Testis (tissue), 3 donors: ENCODE results near the gene FGFR3. TPM values are rescaled to one million over a fixed set of nuclear protein-coding genes. Genes with fewer than 3 reads are reported as not detected.

ENCODE experiments used
- DNase-seq: peaks from one replicate; pipeline ENCODE4 v3.0.0-alpha.2; 2019
- H3K27ac ChIP-seq, 2 donors: fragments of 200-600 bp; sonication (generic); one replicate each; pipeline ENCODE4 v1.5.1; 2019
- H3K27me3 ChIP-seq: fragments of 200-600 bp; sonication (generic); one replicate; pipeline ENCODE4 v1.5.1; 2019
- H3K36me3 ChIP-seq: fragments of 200-600 bp; sonication (generic); one replicate; pipeline ENCODE4 v1.5.1; 2017; ENCODE audit warnings: low read depth; ENCODE audit errors: missing control alignments
- H3K4me1 ChIP-seq: fragments of 200-600 bp; sonication (generic); one replicate; pipeline ENCODE4 v1.5.1; 2019
- H3K4me3 ChIP-seq, 2 donors: fragments of 200-600 bp; sonication (generic); one replicate each; pipeline ENCODE4 v1.5.1; 2017 to 2019
- H3K9me3 ChIP-seq: fragments of 200-600 bp; sonication (generic); one replicate; pipeline ENCODE4 v1.5.1; 2017
- POLR2A ChIP-seq: fragments of 450-650 bp; IDR thresholded peaks from one replicate; pipeline ENCODE4 v1.6.1; 2017; ENCODE audit warnings: antibody characterized with exemption, mild to moderate bottlenecking, moderate library complexity
- WGBS, 2 donors: methylation state at CpG; one replicate each; pipeline ENCODE4 v1.1.5; 2018; 5-methylcytosine and 5-hydroxymethylcytosine counted together
- intact Hi-C: fragments of 100-400 bp; cut with DNase I; formaldehyde crosslinking; loops from one replicate; pipeline ENCODE4 v1.15.1; 2023; ENCODE audit warnings: low total_unique reads
- polyA plus RNA-seq: library from polyadenylated mRNA; stranded (reverse); fragments of 350-450 nt; fragmentation: Illumina TruSeq; extraction: RNeasy Lipid Tissue Mini Kit (QIAGEN cat#74804); gene quantifications from one replicate; pipeline ENCODE4 v1.2.3, GENCODE V29; 2014; ENCODE audit warnings: low read depth, low replicate concordance; ENCODE audit not compliant: insufficient read depth
- total RNA-seq, 2 donors: library from RNA; depleted of rRNA; stranded (reverse); fragments of >200 nt; gene quantifications; one replicate each; pipeline ENCODE4 v1.2.3, GENCODE V29; 2016
- TF ChIP-seq, protein P1 (sequence below), 3 experiments: fragments of 450-650 bp in 2 of 3; fragments of 200-600 bp in 1 of 3; sonication (generic) in 1 of 3; IDR thresholded peaks; one replicate each; pipeline ENCODE4 v1.5.1; 2016 to 2019; ENCODE audit warnings: antibody characterized with exemption in 3 of 3, mild to moderate bottlenecking in 2 of 3, moderate library complexity in 1 of 3

FGFR3 gene
- total and polyA plus RNA-seq, 3 donors from 2014 or later = 39.2 to 93.7 (median 79.6) TPM

DNA sequence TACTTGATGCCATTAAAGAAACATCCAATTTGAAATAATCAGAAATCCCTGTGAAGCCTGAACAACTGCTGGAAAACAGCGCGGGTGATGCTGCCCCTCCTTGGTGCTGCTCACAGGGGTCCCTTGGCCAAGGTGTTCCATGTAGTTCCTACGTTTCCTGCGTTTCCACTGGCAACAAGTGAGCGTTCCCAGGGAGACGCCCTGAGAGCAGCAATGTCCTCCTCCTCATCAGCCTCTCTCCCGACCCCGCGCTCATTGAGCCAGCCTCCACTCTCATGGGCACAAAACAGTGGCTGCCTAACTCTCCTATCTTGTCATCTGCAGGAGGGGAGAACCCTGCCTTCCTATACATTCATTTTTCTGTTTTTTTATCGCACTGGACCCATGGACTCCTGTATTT, 44.0 kb downstream of the FGFR3 start:
- Histone ChIP-seq H3K36me3 (no peaks in the 10 kb centered on the region), H3K4me1 (peaks cover 17% of the 10 kb centered on the region), H3K4me3 (no peak overlapping the region), H3K27me3 (no peaks in the 10 kb centered on the region), H3K27ac (no peak overlapping the region), H3K9me3 (no peaks in the 10 kb centered on the region)
- intact Hi-C loops = no loop called here
- no peak for DNase-seq
- WGBS, 2 donors = 90 to 92% methylated on average over 10 of the region's 10 CpGs
- no peak for TF ChIP-seq POLR2A
- TF ChIP-seq, protein P1, sequence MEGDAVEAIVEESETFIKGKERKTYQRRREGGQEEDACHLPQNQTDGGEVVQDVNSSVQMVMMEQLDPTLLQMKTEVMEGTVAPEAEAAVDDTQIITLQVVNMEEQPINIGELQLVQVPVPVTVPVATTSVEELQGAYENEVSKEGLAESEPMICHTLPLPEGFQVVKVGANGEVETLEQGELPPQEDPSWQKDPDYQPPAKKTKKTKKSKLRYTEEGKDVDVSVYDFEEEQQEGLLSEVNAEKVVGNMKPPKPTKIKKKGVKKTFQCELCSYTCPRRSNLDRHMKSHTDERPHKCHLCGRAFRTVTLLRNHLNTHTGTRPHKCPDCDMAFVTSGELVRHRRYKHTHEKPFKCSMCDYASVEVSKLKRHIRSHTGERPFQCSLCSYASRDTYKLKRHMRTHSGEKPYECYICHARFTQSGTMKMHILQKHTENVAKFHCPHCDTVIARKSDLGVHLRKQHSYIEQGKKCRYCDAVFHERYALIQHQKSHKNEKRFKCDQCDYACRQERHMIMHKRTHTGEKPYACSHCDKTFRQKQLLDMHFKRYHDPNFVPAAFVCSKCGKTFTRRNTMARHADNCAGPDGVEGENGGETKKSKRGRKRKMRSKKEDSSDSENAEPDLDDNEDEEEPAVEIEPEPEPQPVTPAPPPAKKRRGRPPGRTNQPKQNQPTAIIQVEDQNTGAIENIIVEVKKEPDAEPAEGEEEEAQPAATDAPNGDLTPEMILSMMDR (IDR thresholded peaks at IDR 0.05) = no peak

- no peak for TF ChIP-seq POLR2A
- TF ChIP-seq, protein P1 (IDR thresholded peaks at IDR 0.05) = no peak
- Histone ChIP-seq H3K4me3 (no peak overlapping the region), H3K9me3 (no peaks in the 10 kb centered on the region), H3K36me3 (no peaks in the 10 kb centered on the region), H3K27me3 (no peaks in the 10 kb centered on the region), H3K27ac (no peak overlapping the region), H3K4me1 (peaks cover 34% of the 10 kb centered on the region)
- intact Hi-C loops = no loop called here
- WGBS, 2 donors = 90 to 92% methylated on average over 7 of the region's 7 CpGs
- no peak for DNase-seq
Measured at GRCh38 chr4:1839282-1839681, 46.2 kb downstream of the FGFR3 start.

- H3K27ac ChIP-seq = peak overlapping the region; percentile 13 to 45
Measured at GRCh38 chr4:1841201-1841886, 48.3 kb downstream of the FGFR3 start.

DNA sequence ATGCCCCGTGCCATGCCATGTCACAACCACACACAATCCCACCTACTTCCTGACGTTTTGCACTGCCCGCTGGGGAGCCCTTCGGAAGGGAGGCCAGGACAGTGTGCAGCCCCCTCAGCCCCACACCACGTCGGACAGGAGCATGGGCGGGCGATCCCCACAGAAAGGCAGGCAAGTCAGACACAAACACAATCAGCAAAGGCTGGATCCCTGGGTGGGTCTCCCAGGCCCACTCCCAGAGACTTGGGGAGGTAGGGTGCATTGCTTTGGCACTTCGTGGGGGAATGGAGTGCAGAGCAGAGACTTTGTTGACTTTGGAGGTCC, 48.8 kb downstream of the FGFR3 start:
- H3K27ac ChIP-seq = peak overlapping the region; percentile 13 to 45
- no peak for DNase-seq
- H3K4me3 ChIP-seq = no peak overlapping the region
- no peaks in the 10 kb centered on the region for H3K27me3 ChIP-seq
- TF ChIP-seq POLR2A = no peak
- TF ChIP-seq, protein P1 (IDR thresholded peaks at IDR 0.05) = no peak
- 77 to 84% methylated on average over 5 to 9 of the region's 9 CpGs for WGBS, 2 donors
- H3K36me3 ChIP-seq = no peaks in the 10 kb centered on the region
- no peaks in the 10 kb centered on the region for H3K9me3 ChIP-seq
- peaks cover 34% of the 10 kb centered on the region for H3K4me1 ChIP-seq
- intact Hi-C loops = no loop called here

More at GRCh38 chr4:1841201-1841886, 48.3 kb downstream of the FGFR3 start:
- Histone ChIP-seq H3K9me3 (no peaks in the 10 kb centered on the region), H3K36me3 (no peaks in the 10 kb centered on the region), H3K27me3 (no peaks in the 10 kb centered on the region), H3K4me3 (no peak overlapping the region), H3K4me1 (peaks cover 34% of the 10 kb centered on the region)
- DNase-seq = no peak
- TF ChIP-seq, protein P1 (IDR thresholded peaks at IDR 0.05) = no peak
- TF ChIP-seq POLR2A = no peak
- 85 to 89% methylated on average over 31 of the region's 31 CpGs for WGBS, 2 donors
- intact Hi-C loops = no loop called here

- TF ChIP-seq, protein P1 (IDR thresholded peaks at IDR 0.05) = no peak
- TF ChIP-seq POLR2A = no peak
- Histone ChIP-seq H3K27ac (peak overlapping the region in 1 of 2 donors; percentile 45), H3K36me3 (no peaks in the 10 kb centered on the region), H3K27me3 (no peaks in the 10 kb centered on the region), H3K4me3 (no peak overlapping the region), H3K9me3 (no peaks in the 10 kb centered on the region), H3K4me1 (peaks cover 34% of the 10 kb centered on the region)
- intact Hi-C loops = no loop called here
- WGBS, 2 donors = 61 to 79% methylated on average over 9 to 13 of the region's 13 CpGs
- peak; percentile 71 for DNase-seq
Measured at GRCh38 chr4:1842339-1842895, 49.3 kb downstream of the FGFR3 start.
